ENCODE results near the gene USP47.

The USP47 gene, protein sequence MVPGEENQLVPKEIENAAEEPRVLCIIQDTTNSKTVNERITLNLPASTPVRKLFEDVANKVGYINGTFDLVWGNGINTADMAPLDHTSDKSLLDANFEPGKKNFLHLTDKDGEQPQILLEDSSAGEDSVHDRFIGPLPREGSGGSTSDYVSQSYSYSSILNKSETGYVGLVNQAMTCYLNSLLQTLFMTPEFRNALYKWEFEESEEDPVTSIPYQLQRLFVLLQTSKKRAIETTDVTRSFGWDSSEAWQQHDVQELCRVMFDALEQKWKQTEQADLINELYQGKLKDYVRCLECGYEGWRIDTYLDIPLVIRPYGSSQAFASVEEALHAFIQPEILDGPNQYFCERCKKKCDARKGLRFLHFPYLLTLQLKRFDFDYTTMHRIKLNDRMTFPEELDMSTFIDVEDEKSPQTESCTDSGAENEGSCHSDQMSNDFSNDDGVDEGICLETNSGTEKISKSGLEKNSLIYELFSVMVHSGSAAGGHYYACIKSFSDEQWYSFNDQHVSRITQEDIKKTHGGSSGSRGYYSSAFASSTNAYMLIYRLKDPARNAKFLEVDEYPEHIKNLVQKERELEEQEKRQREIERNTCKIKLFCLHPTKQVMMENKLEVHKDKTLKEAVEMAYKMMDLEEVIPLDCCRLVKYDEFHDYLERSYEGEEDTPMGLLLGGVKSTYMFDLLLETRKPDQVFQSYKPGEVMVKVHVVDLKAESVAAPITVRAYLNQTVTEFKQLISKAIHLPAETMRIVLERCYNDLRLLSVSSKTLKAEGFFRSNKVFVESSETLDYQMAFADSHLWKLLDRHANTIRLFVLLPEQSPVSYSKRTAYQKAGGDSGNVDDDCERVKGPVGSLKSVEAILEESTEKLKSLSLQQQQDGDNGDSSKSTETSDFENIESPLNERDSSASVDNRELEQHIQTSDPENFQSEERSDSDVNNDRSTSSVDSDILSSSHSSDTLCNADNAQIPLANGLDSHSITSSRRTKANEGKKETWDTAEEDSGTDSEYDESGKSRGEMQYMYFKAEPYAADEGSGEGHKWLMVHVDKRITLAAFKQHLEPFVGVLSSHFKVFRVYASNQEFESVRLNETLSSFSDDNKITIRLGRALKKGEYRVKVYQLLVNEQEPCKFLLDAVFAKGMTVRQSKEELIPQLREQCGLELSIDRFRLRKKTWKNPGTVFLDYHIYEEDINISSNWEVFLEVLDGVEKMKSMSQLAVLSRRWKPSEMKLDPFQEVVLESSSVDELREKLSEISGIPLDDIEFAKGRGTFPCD (N-terminal part only)

DNA sequence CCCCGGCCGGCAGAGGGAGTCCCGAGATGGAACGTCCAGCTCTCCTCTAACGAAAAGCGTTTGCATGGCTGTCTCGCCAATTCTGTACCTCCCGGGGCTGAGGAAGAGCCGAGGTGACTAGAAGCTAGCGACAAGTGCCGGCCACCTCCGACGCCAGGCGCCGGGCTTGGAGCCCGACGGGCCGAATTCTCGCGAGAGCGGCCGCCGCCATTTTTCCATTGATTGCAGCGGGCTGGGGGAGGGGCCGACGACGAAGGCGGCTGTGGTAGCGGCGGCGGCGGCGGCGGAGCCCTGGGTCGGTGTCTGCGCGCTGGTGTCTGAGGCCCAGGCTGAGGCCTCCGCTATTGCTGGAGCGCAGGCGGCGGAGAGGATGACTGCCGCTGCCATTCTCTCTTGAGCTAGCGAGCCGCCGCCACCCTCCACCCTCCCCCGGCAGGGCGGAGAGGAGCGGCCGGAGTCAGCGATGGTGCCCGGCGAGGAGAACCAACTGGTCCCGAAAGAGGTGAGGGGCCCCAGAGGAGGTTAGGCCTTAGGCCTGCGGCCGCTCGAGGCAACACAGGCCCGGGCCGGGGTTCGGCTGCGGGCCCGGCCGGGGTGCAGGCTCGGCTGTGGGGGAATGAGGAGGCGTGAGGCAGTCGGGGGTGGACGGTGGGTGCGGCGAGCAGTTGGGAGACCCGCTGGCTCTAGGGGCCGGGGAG lies at the start of gene USP47:
Gene USP47 (plus strand): TSS at position 250 of the 698 bp plus-strand sequence. CDS start 214 bp downstream, at position 464.
- TF ChIP-seq, protein P1, sequence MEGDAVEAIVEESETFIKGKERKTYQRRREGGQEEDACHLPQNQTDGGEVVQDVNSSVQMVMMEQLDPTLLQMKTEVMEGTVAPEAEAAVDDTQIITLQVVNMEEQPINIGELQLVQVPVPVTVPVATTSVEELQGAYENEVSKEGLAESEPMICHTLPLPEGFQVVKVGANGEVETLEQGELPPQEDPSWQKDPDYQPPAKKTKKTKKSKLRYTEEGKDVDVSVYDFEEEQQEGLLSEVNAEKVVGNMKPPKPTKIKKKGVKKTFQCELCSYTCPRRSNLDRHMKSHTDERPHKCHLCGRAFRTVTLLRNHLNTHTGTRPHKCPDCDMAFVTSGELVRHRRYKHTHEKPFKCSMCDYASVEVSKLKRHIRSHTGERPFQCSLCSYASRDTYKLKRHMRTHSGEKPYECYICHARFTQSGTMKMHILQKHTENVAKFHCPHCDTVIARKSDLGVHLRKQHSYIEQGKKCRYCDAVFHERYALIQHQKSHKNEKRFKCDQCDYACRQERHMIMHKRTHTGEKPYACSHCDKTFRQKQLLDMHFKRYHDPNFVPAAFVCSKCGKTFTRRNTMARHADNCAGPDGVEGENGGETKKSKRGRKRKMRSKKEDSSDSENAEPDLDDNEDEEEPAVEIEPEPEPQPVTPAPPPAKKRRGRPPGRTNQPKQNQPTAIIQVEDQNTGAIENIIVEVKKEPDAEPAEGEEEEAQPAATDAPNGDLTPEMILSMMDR (IDR thresholded peaks at IDR 0.05; ENCODE audit: low read depth, low read length): peak; percentile 59; the same call in 1 of the 2 replicates
- peak within 1 kb of the TSS; percentile 77 for H3K4me3 ChIP-seq (ENCODE audit: low read depth, low read length)

DNA sequence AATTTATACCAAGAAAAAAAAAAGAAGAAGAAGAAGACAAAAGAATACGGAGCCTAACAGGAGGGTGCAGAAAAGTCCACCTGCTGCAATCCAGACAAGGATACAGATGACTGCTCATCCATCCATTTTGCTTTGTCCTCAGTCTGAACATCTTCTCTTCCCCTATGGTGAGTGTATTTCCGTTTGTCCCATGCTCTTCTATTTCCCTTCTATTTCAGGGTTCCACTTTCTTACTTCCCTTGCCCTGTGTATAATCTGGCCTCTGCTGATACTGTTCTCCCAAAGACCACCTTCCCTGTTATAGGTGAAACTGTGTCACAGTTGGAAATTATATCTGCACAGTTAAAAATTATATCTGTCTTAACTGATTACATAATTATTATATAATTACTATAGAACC lies 48.7 kb upstream of the USP47 start:
- TF ChIP-seq, protein P1 (IDR thresholded peaks at IDR 0.05; ENCODE audit: low read depth, low read length): no peak

DNA sequence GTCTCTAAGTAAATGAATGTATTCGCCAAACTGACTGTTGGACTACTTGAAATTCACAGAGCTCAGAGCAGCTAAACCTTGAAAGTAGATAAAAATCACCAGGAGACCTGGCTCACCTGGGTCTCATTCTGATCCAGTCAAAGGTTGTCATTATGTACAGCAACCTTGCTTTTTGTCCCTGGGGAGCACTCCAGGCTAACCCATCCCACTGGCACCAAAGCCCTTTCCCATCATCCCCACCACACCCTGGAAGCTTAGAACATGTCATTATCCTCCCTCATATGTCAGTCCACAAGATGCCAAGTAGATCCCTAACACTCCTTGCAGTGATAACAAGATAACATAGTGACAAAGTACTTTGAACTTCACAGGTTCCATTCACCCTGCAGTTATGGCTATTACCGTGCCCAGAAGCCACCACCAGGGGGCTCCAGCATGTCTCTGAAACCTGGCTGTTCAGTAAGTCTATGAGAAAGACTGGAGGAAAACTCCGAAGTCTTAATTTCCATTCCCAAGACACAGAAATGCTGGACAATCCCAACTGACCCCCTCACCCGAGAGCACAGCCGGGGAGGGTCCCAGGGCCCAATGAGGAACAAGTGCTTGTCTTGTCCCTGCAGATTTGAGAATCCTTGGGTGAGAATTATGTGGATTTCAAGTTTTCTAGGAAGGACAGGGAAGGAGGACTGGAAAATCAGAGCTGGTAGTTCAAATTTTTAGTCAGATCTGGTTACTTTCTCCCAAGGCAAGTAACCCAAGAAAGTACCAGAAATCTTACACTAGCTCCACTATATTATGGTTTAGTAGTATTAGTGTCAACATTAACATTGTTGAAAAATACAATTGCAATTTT lies 43.0 kb upstream of the USP47 start:
- TF ChIP-seq, protein P1 (IDR thresholded peaks at IDR 0.05; ENCODE audit: low read depth, low read length): peak; percentile 47
- H3K4me3 ChIP-seq (ENCODE audit: low read depth, low read length): no peak overlapping the region

More for the DNA sequence above, 48.7 kb upstream of the USP47 start:
- H3K4me3 ChIP-seq (ENCODE audit: low read depth, low read length): no peak overlapping the region

DNA sequence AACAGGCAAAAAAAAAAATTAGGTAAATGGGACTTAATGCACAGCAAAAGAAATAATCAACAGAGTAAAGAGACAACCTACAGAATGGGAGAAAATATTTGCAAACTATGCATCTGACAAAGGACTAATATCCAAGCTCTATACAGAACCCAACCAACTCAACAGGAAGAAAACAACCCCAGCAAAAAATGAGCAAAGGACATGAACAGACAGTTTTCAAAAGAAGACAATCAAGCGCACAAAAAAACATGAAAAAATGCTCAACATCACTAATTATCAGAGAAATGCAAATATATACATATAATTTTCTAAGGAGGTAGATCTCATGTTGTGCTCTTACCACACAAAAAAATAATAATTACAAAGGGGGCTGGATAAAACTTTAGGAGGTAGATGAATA lies 36.5 kb upstream of the USP47 start:
- H3K4me3 ChIP-seq (ENCODE audit: low read depth, low read length): no peak overlapping the region
- TF ChIP-seq, protein P1 (IDR thresholded peaks at IDR 0.05; ENCODE audit: low read depth, low read length): no peak

DNA sequence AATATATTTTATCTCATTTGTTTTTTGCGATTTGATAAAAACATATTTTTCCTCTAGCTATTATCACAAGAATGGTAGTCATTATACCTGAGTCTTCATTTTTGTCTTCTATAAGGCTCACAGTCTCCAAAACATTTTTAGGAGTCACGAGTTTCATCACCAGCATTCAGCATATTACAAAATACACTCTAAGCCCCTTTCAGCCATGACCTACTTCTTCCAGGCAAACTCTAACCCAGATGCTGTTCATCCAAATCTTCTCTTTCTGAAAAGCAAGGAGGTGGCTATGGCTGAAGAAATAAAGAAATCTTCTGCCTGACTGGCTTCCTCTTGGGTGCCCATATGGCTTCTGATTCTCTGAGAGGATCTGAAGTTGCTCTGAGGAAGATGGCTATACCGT lies 35.7 kb upstream of the USP47 start:
- no peak overlapping the region for H3K4me3 ChIP-seq (ENCODE audit: low read depth, low read length)
- TF ChIP-seq, protein P1 (IDR thresholded peaks at IDR 0.05; ENCODE audit: low read depth, low read length): no peak

DNA sequence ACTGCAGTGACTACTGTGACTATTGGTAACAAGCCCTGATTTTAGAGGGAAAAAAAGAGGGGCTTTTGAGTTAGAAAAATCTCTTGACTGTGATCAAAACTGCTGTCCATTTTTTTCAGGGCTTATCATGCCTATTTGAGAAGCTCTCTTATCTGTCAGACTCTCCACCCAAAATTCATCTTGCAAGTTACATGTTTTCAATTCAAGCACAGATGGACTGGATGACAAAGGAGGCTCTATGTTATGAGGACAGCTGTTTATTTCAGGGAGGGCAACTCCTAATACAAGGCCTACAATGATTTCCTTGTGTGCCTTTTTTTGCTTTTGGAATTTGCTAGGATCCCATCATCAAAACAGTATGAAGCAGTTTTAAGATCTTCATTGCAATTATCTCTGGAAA lies 35.2 kb upstream of the USP47 start:
- TF ChIP-seq, protein P1 (IDR thresholded peaks at IDR 0.05; ENCODE audit: low read depth, low read length): no peak
- no peak overlapping the region for H3K4me3 ChIP-seq (ENCODE audit: low read depth, low read length)

Data from WI38 (cell line).